HCT116 (cell line): ENCODE results near the gene SLC10A4. TPM values are rescaled to one million over a fixed set of nuclear protein-coding genes. Genes with fewer than 3 reads are reported as not detected.

ENCODE experiments used
- ATAC-seq: fragments of 200-7000 bp; cut with Tn5 transposase; 2 replicates; pipeline ENCODE4 v1.9.1; 2020; ENCODE audit warnings: mild to moderate bottlenecking, moderate library complexity
- Bru-seq: library from RNA; stranded (reverse); fragments of 400-500 nt; gene quantifications from one replicate; lab custom pipeline; 2021; lab: Mats Ljungman, UMichigan
- BruChase-seq, 2 experiments: library from RNA; stranded (reverse); fragments of 400-500 nt; gene quantifications; one replicate each; lab custom pipeline; 2021; lab: Mats Ljungman, UMichigan
- BruUV-seq: library from RNA; stranded (reverse); fragments of 400-500 nt; replicated peaks from 2 replicates; lab custom pipeline; 2021; lab: Mats Ljungman, UMichigan
- CTCF ChIA-PET: fragments of 300-600 bp; sonication (Branson Sonifier 250); formaldehyde crosslinking; loops from one replicate; lab custom pipeline; 2021; ENCODE audit warnings: antibody characterized with exemption; lab: Charles Lee
- POLR2A ChIA-PET: fragments of 300-600, 350-600 bp; sonication (Branson Sonifier 250); formaldehyde crosslinking; loops from one replicate; lab custom pipeline; 2021; ENCODE audit warnings: antibody characterized with exemption; lab: Charles Lee
- RAD21 ChIA-PET, 2 experiments: fragments of 300-600 bp; sonication (Branson Sonifier 250); formaldehyde crosslinking; loops; one replicate each; lab custom pipeline; 2023; ENCODE audit warnings: low total read pairs in 2 of 2; ENCODE audit not compliant: uncharacterized antibody in 2 of 2, unreplicated experiment in 2 of 2, low non-redundant PET in 1 of 2; lab: Charles Lee
- DNase-seq: peaks from one replicate; pipeline ENCODE4 v3.0.0-alpha.2; 2010; ENCODE audit warnings: low read depth, low spot score
- H2AFZ ChIP-seq: fragments of 200-600 bp; shearing (Covaris generic), sonication (generic); 2 replicates; pipeline ENCODE4 v1.6.1; 2017; ENCODE audit warnings: low read depth, mixed run types, mixed read lengths, antibody characterized with exemption, low read length; ENCODE audit not compliant: poor library complexity, severe bottlenecking
- H3K27ac ChIP-seq: 2 replicates; pipeline ENCODE4 v1.5.1; 2012; ENCODE audit warnings: low read depth, low read length
- H3K27me3 ChIP-seq: fragments of 200-600 bp; sonication (generic); 2 replicates; pipeline ENCODE4 v1.6.1; 2016; ENCODE audit warnings: mixed run types, low read length, mixed read lengths; ENCODE audit not compliant: insufficient read depth
- H3K36me3 ChIP-seq, 2 experiments: fragments of 200-500 bp in 1 of 2; fragments of 200-600 bp in 1 of 2; sonication (Bioruptor generic) in 1 of 2; sonication (generic) in 1 of 2; 2 replicates each; pipeline versions ENCODE4 v1.5.1 to v1.6.1; 2014 to 2016; ENCODE audit warnings: low read length in 2 of 2, inconsistent platforms in 1 of 2, mixed read lengths in 1 of 2, mixed run types in 1 of 2; ENCODE audit not compliant: insufficient read depth in 2 of 2, control insufficient read depth in 1 of 2
- H3K4me1 ChIP-seq, 2 experiments: fragments of 200-600 bp in 1 of 2; sonication (generic) in 1 of 2; 2 replicates each; pipeline versions ENCODE4 v1.5.1 to v1.6.1; 2012 to 2017; ENCODE audit warnings: low read length in 2 of 2, inconsistent platforms in 1 of 2, mild to moderate bottlenecking in 1 of 2, mixed read lengths in 1 of 2, mixed run types in 1 of 2, moderate library complexity in 1 of 2; ENCODE audit not compliant: insufficient read depth in 2 of 2, control insufficient read depth in 1 of 2
- H3K4me2 ChIP-seq: fragments of 200-600 bp; sonication (generic); 2 replicates; pipeline ENCODE4 v1.6.1; 2017; ENCODE audit warnings: mixed run types, low read length, mixed read lengths
- H3K4me3 ChIP-seq, 2 experiments: fragments of 200-600 bp in 1 of 2; sonication (generic) in 1 of 2; replicated peaks in 1 of 2; 2 replicates each; pipeline ENCODE4 v1.5.1; 2011 to 2016; ENCODE audit warnings: low read length in 2 of 2, control low read depth in 1 of 2, low read depth in 1 of 2, mild to moderate bottlenecking in 1 of 2, mixed read lengths in 1 of 2, mixed run types in 1 of 2
- H3K79me2 ChIP-seq: fragments of 200-600 bp; sonication (generic); 2 replicates; pipeline ENCODE4 v1.6.1; 2017; ENCODE audit warnings: mild to moderate bottlenecking, mixed run types, low read length, moderate library complexity, mixed read lengths; ENCODE audit not compliant: insufficient read depth
- H3K9ac ChIP-seq: fragments of 200-600 bp; sonication (generic); 2 replicates; pipeline ENCODE4 v1.6.1; 2016; ENCODE audit warnings: low read length, mixed read lengths
- H3K9me2 ChIP-seq: fragments of 200-600 bp; sonication (generic), shearing (Covaris generic); 2 replicates; pipeline ENCODE4 v1.6.1; 2017; ENCODE audit warnings: mixed run types, mild to moderate bottlenecking, moderate library complexity; ENCODE audit not compliant: insufficient read depth
- H3K9me3 ChIP-seq, 2 experiments: fragments of 200-500 bp in 1 of 2; fragments of 200-600 bp in 1 of 2; sonication (Bioruptor generic) in 1 of 2; sonication (generic) in 1 of 2; 2 replicates each; pipeline ENCODE4 v1.6.1; 2014 to 2017; ENCODE audit warnings: low read length in 2 of 2, mixed read lengths in 2 of 2, inconsistent platforms in 1 of 2, low read depth in 1 of 2, mild to moderate bottlenecking in 1 of 2, mixed run types in 1 of 2, moderate library complexity in 1 of 2; ENCODE audit not compliant: control insufficient read depth in 1 of 2, insufficient read depth in 1 of 2
- H4K20me1 ChIP-seq: fragments of 200-600 bp; sonication (generic), shearing (Covaris generic); 2 replicates; pipeline ENCODE4 v1.6.1; 2017; ENCODE audit warnings: mixed run types, mild to moderate bottlenecking, moderate library complexity; ENCODE audit not compliant: insufficient read depth
- CBX3 ChIP-seq: IDR thresholded peaks from 2 replicates; pipeline ENCODE4 v1.6.1; 2012; ENCODE audit warnings: low read depth
- EZH2phosphoT487 ChIP-seq: fragments of 200-600 bp; IDR thresholded peaks from 2 replicates; pipeline ENCODE4 v1.6.1; 2018; ENCODE audit warnings: antibody characterized with exemption, borderline replicate concordance
- FOSL1 ChIP-seq: IDR thresholded peaks from 2 replicates; pipeline ENCODE4 v1.6.1; 2012; ENCODE audit warnings: low read depth
- MAX ChIP-seq: IDR thresholded peaks from 2 replicates; pipeline ENCODE4 v1.6.1; 2012
- POLR2A ChIP-seq: IDR thresholded peaks from 2 replicates; pipeline ENCODE4 v1.7.0; 2011; ENCODE audit warnings: borderline replicate concordance; ENCODE audit not compliant: insufficient read depth, insufficient read length; ENCODE audit errors: extremely low read depth
- POLR2AphosphoS5 ChIP-seq: IDR thresholded peaks from 2 replicates; pipeline ENCODE4 v1.6.1; 2011; ENCODE audit warnings: mild to moderate bottlenecking, low read depth, low read length, moderate library complexity
- RAD21 ChIP-seq: IDR thresholded peaks from 2 replicates; pipeline ENCODE4 v1.6.1; 2012; ENCODE audit warnings: low read depth, mild to moderate bottlenecking
- SP1 ChIP-seq: IDR thresholded peaks from 2 replicates; pipeline ENCODE4 v1.6.1; 2012; ENCODE audit warnings: low read depth
- SRF ChIP-seq: IDR thresholded peaks from 2 replicates; pipeline ENCODE4 v1.6.1; 2012; ENCODE audit warnings: low read depth
- YY1 ChIP-seq: IDR thresholded peaks from 2 replicates; pipeline ENCODE4 v1.6.1; 2011; ENCODE audit warnings: low read length, low read depth, moderate library complexity, mild to moderate bottlenecking; ENCODE audit not compliant: insufficient replicate concordance; ENCODE audit errors: extremely low read depth
- ZBTB33 ChIP-seq: IDR thresholded peaks from 2 replicates; pipeline ENCODE4 v1.6.1; 2011; ENCODE audit warnings: mild to moderate bottlenecking, low read length, moderate library complexity; ENCODE audit not compliant: insufficient replicate concordance; ENCODE audit errors: extremely low read depth
- ZFX ChIP-seq: fragments of 450-650 bp; IDR thresholded peaks from 2 replicates; pipeline ENCODE4 v1.6.1; 2017
- ZNF274 ChIP-seq: fragments of 200-500 bp; sonication (Bioruptor generic); IDR thresholded peaks from 2 replicates; pipeline ENCODE4 v1.6.1; 2014; ENCODE audit warnings: mild to moderate bottlenecking, low read depth, low read length, inconsistent platforms
- intact Hi-C: fragments of 100-400 bp; cut with micrococcal nuclease; formaldehyde crosslinking; loops from 2 replicates; pipeline ENCODE4 v1.10.0; 2022
- long read RNA-seq: library from polyadenylated mRNA; unstranded; transcript quantifications from one replicate; pipeline ENCODE4 v2.0.0, GENCODE V29; 2021; ENCODE audit not compliant: unreplicated experiment
- polyA plus RNA-seq: library from polyadenylated mRNA; unstranded; fragments of >200 nt; gene quantifications from 2 replicates; pipeline ENCODE4 v1.2.1, GENCODE V29; 2012; ENCODE audit warnings: missing spikeins
- total RNA-seq: library from RNA; stranded (reverse); gene quantifications from one replicate; pipeline ENCODE4 v1.2.1, GENCODE V29; 2021; ENCODE audit not compliant: unreplicated experiment

SLC10A4 gene
- total RNA-seq (8.4 TPM), Bru-seq, nascent RNA (percentile 52 among the genes with signal in this experiment), BruChase-seq, experiment 1, labeled RNA remaining after a 6-hour chase (percentile 66 among the genes with signal in this experiment), BruChase-seq, experiment 2, labeled RNA remaining after a 2-hour chase (percentile 68 among the genes with signal in this experiment)
- polyA plus RNA-seq, result 4.8 and 5.4 TPM in 2 replicates
- long read RNA-seq, transcript SLC10A4-201 (3 exons, 1,790 nt), result major isoform, 29 of 33 reads
- long read RNA-seq, partial matches to known transcripts, result 4 of 33 reads
- long read RNA-seq, other reads (novel, unspliced or antisense), result 0 of 33 reads

- peak within 1 kb of the TSS; percentile 46 to 61 for H3K4me3 ChIP-seq
- H3K79me2 ChIP-seq, result peaks cover 4% of the 10 kb centered on the region; the same call in 1 of the 2 replicates
- H3K9ac ChIP-seq, result peak within 1 kb of the TSS; percentile 62
- H3K9me2 ChIP-seq, result no peaks in the 10 kb centered on the region
- DNase-seq (no peak), ATAC-seq (peak; percentile 79)
- TF ChIP-seq ZFX (peak; percentile 89), POLR2AphosphoS5 (no peak)
- peak within 1 kb of the TSS; percentile 74 for H3K4me2 ChIP-seq
- BruUV-seq, result no TSS peak
- H4K20me1 ChIP-seq, result no peaks in the 10 kb centered on the region
- peaks cover 2 to 15% of the 10 kb centered on the region in 2 experiments; a peak in 3 of 4 replicates for H3K4me1 ChIP-seq
- H3K36me3 ChIP-seq, result 0 out of 4 replicates have a peak, but pooled peaks cover 0 to 2% of the 10 kb centered on the region in 2 experiments
- CTCF ChIA-PET, result no interaction called here
- no peaks in the 10 kb centered on the region for H3K27me3 ChIP-seq
- RAD21 ChIA-PET, result no interaction called here
- intact Hi-C loops, result no loop called here
- H3K27ac ChIP-seq, result peak within 1 kb of the TSS; percentile 59; the same call in 1 of the 2 replicates
- H3K9me3 ChIP-seq, result no peaks in the 10 kb centered on the region
- H2AFZ ChIP-seq, result peak within 1 kb of the TSS; percentile 58
- POLR2A ChIA-PET, result no interaction called here
Observed at GRCh38 chr4:48483006-48483776, at the start of gene SLC10A4. Gene SLC10A4, plus strand, starts transcription at chr4:48483343. Its CDS starts 219 bp downstream, at chr4:48483562.

GRCh38 chr4:48436318-48436717, 46.8 kb upstream of the SLC10A4 start:
- RAD21 ChIA-PET, result no interaction called here
- CTCF ChIA-PET, result no interaction called here
- no peak for TF ChIP-seq MAX
- TF ChIP-seq SRF, result no peak
- TF ChIP-seq CBX3, result no peak
- no peak for TF ChIP-seq RAD21
- TF ChIP-seq YY1, result no peak
- no peak for TF ChIP-seq POLR2A
- TF ChIP-seq ZBTB33, result no peak
- TF ChIP-seq ZFX, result no peak
- no peak for TF ChIP-seq SP1
- no peak for TF ChIP-seq EZH2phosphoT487
- TF ChIP-seq POLR2AphosphoS5, result no peak
- TF ChIP-seq ZNF274, result no peak
- no peak for TF ChIP-seq FOSL1

More at GRCh38 chr4:48436318-48436717, 46.8 kb upstream of the SLC10A4 start:
- Histone ChIP-seq H3K9me2 (no peaks in the 10 kb centered on the region), H3K4me3 (no peak overlapping the region), H3K27me3 (no peaks in the 10 kb centered on the region), H3K4me2 (no peak overlapping the region), H4K20me1 (no peaks in the 10 kb centered on the region), H3K36me3 (no peaks in the 10 kb centered on the region), H3K4me1 (no peaks in the 10 kb centered on the region), H2AFZ (no peak overlapping the region), H3K9me3 (no peaks in the 10 kb centered on the region), H3K27ac (no peak overlapping the region), H3K9ac (no peak overlapping the region), H3K79me2 (no peaks in the 10 kb centered on the region)
- intact Hi-C loops, result no loop called here
- no peak for DNase-seq
- POLR2A ChIA-PET, result no interaction called here
- no TSS peak for BruUV-seq
- ATAC-seq, result no peak
